T-helper 9 cell (primary cell): ENCODE data around the gene AGAP1.

Source experiments
- DNase-seq: peaks from one replicate; pipeline ENCODE4 v3.0.0-alpha.2; 2020

Gene AGAP1

DNA sequence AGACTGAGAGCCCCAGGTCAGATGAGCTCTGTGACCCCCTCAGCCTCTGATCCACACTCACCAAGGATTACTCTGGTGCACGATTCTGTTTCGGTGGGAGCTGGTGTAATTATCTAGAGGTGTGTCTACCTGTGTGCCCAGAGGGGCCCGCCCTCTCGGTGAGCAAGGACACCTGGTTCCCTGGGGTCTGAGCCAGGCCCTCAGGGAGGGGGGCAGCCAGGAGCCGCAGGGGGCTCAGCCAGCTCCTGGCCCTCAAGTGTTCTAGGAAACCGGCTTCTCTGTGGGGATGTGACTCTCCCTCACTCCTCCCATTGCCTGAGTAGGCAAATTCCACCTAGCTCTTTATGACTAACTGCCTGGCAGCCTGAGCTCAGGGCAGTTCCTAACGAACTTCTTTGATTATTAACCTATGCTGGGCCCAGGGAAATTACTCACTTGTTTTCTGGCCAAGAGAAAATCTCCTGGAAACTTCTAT, 17.4 kb downstream of the AGAP1 start:
- DNase-seq, result no peak

DNA sequence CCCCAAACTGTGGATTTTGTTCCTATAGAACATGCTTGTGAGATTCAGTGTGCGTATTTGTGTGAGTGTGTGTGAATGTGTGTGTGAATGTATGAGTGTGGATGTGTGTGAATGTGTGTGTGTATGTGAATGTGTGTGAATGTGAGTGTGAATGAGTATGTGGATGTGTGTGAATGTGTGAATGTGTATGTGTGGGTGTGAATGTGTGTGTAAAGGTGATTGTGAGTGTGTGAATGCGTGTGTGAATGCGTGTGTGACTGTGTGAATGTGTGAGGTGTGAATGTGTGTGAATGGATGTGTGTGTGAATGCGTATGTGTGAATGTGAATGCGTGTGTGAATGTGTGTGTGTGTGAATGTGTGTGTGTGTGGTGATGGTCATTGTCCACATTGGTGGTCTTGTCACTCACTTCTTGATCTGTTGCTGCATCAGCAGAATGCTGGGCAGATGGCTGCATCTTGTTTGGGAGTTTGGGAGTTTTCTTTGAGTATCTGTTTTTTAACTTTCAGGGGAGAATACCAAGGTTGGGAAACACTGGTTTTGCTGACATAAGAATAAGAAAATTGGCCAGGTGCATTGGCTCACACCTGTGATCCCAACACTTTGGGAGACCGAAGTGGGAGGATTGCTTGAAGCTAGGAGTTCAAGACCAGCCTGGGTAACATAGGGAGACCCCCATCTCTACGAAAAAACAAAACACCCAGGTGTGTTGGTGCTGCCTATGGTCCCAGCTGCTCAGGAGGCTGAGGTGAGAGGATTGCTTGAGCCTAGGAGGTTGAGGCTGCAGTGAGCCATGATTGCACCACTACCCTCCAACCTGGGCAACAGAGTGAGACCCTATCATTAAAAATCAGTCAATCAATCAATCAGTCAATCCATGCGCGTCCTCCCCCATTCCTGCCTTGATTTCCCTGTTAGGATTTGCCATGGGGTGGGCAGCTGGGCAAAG, 18.2 kb downstream of the AGAP1 start:
- no peak for DNase-seq

DNA sequence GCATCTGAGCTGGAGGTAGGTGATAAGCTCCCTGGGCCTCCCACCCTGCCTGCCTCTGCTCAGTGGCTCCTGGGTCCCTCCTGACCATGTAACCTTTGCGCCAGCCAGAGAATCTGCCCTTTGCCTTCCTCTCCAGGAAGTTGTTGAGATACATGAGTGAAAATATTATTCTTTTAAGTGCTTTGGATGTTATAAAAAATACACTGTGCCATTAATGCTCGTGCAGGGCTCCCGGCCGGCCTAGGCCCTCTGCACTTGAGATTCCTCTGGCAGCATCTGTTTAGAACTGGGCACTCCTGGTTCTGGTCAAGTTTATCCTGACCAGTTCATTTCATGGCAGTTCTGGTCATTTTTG, 18.8 kb downstream of the AGAP1 start:
- DNase-seq, result no peak

DNA sequence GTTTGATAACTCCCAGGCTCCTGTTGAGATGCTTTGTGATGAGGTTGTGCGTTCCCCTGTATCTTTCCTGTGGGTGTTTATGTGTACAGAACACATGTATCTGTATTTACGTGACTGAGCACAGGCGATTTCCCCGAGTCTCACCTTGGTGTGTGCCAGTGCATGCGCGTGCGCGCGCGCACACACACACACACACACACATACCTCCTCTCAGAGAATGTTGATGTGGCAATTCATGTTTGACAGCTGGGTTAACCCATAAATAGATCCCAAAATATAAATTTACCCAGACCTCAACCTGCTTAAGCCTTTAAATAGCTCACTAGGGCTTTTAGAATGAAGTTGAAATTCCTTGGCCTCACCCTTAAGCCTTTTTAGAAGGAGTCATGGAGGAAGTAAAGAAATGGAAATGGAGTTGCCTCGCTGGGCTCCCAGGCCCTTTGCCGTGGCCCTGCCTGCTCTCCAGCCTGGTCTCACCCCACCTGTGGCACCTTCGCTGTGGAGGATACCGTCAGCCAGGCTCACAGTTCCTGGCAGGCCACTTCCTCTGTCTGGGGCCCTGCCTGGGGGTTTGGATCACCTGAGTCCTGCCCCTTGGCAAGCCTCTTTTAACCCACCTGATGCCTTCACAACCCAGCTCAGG, 20.3 kb downstream of the AGAP1 start:
- no peak for DNase-seq

DNA sequence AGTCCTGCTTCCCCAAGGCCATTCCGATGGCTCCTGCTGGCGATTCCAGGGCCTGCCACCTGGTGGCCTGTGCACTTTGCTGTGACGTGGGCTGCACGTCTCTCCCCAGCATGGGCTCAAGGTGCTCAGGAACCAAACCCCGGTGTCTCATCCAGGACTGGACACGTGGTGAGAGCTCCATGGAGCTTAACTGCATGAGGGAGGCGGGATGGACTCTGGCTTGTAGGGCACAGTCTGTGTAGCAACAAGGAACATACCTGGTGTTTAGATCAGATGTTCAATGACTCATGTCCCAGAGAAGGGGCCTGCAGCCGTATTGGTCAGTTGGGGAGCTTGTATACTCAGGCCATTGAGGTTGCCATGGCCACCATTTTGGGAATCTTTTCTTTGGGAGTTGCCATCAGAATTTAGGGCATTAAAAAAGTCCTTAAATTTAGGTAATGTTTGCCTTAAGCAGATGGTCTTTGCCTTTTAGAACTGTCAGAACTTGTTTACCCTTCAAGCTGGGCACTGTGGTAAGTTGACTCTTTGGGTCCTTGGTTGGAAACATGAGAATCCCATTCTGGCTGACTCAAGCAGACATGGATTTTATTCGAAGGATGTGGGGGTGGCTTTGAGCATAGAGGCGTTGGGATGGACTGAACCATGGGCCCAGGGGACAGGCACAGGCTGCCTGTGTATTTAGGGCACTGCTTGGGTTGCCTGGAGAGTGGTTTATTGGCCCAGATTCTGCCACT, 21.0 kb downstream of the AGAP1 start:
- no peak for DNase-seq

DNA sequence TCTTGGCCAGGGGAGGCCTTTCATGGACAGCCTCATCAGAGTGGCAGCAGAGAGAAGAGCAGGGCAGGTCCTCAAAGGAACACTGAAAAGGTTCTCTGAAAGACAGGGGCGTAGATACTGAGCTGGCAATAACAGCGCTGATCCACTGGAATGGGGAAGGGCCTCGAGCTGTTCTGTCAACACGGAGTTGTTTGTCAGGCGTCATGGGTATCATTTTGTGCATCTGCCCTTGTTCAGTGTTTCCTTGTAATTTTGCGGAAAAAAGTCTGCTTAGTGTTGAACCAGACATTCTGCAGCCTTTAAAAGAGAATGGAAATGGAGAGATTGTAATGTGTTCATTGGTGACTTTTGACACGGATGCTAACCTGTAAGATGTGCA, 21.5 kb downstream of the AGAP1 start:
- no peak for DNase-seq

DNA sequence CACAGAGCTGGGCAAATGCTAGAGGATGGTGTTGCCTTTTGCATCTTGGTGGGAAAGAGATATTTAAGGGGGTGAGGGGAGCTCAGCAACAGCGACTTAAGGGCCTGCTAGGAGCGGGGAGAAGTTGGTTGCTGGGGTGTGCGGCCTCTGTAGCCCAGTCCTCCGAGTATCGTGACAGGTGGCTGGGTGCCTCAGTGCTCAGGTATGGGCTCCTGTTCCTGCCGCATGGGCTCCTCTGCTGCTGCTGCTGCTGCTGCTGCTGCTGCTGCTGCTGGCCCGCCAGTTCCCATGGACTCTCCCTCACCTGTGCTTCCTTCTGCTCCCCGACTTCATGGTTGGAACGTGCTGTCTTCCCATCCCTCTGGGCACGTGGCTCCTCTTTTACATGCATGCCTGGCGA, 22.0 kb downstream of the AGAP1 start:
- no peak for DNase-seq

DNA sequence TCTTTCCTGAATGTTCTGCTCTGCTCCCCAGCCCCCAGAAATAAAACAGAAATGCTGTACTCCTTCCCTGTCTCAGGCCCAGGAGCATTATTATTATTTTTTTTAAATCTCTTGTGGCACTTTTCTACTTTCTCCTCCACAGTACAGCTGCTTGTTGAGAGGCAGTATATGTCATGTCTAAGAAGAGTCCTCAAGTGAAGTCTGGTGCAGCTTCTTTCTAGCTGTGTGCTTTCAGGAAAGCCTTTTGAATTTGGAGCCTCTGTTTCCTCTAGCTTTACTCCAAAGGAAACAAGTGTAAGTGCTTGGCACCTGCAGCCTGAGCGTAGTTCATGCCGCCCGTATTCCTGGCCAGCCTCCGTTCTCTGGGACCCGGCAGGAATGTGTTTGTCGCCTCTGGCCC, 22.4 kb downstream of the AGAP1 start:
- DNase-seq, result no peak

DNA sequence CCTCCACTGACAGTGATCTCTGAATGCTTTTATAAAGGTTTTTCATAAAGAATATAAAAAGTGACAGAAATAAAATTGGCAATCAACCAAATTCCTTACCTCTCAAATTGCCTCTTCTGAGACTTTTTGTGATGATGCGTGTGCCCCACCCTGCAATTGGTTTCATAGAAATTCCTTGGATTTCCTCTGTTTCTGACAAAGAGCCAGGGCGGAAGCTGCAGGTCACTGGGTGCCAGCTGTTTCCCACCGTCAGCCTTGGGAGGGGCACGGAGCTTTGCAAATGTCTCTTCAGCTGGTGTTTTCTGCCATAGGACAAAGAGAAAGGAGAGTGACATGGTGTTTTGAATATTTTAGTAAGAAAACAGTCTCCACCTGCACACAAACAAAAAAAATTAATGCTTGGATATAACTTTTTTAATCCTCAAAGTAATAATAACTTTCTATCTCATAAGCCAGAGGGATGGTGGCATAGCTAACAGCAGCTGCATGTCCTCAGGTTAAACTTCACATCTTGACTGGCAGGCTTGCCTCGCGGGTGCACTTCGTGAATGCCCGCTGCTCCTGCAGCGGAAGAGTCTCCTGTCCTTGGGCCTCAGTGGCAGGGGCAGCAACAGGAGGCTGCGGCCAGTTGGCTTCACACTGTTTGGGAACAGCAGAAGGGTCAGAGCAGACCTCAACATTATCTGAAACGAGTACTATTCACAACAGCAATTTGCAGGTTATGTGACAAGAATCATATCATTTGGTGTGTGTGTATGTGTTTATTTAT, 24.7 kb downstream of the AGAP1 start:
- DNase-seq, result no peak

DNA sequence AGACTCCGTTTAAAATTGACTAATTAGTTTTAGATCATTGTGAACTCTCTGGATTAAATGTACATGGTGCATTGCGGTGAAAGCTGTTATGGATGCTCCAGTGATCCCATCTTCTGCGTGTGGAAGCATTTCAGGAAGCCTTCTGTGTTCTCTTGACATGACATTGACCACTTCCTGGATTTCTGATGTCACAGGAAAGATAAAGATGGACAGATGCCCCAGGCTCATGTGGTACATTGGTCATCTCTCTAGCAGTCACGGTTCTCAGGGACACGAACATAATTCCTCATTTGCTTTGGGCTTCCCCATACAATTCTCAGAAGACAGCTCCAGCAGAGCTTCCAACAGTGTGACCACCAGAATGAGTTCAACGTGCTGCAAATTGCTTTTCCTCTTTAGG, 26.9 kb downstream of the AGAP1 start:
- DNase-seq, result no peak

DNA sequence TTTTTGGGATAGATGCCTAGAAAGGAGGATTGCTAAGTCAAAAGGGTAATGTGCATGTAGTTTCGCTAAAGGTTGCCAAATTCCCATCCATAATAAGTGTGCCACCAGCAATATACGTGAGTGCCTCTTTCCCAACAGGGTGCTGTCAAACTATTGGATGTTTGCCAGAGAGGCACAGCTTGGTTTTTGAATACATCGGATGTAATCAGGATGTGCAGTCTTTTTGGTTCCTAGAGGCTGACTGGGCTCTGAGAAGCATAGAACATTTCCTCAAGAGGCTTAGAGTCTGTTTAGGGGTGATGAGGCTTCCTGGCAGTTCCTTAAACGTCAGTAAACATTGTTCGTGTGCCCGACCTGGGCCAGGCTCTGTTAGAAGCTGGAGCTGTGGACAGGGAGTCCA, 28.0 kb downstream of the AGAP1 start:
- no peak for DNase-seq

DNA sequence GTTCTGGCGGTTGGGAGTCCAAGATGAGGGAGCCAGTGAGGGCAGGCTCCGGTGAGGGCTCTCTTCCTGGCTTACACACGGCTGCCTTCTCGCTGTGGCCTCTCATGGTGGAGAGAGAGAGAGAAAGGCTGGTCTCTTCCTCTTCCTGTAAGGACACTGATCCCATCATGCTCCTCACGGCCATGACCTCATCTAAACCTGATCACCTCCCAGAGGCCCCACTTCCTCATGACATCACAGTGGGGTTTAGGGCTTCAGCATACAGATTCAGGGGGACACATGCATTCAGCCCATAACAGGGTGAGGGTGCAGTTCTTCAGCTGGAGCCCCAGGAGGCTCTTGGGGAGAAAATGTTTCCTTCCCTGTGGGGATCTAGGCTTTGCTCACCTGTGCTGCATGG, 29.2 kb downstream of the AGAP1 start:
- DNase-seq, result no peak

DNA sequence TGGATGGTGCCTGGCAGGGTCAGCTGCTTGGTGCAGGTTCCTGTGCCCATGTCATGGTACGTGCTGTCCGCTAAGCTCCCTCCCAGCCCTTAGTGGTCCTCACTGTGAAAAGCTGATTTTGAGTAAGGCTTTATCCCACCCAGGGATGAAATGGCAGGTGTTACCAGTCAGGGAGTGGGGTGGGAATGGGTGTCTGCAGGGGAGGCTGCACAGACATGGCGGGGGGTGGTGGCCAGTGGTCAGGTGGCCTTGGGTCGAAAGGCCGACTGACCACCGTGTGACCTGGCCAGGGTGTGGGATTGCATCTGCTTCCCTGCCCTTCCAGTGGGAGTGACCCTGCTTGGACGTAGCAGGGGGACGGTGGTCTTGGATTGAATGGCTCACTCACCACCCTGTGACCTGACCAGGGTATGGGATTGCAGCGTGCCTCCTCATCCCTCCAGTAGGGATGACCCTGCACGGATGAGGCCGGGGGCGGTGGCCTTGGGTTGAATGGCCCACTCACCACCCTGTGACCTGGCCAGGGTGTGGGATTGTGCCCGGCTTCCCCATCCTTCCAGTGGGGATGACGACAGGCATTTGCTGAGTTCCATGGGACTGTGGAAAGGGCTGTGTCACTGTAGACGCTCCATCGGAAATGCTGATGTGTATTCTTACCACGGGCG, 29.8 kb downstream of the AGAP1 start:
- no peak for DNase-seq

DNA sequence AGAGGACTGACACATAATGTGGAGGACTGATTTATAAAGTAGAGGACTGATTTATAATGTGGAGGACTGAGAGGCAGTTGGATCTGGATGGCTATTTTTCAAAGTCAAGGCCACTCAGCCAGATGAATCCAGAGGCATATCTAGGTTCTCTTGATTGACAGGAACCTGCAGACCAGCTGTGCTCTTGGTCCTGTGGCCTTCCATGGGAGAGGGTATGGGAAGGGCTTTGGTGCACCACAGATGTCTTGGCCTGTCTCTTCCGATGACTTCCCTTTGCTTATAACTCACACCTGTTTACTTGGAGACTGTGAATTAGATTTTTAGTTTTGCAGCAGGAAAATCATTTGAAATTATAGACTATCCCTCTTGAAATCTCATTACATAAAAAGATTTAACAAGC, 32.3 kb downstream of the AGAP1 start:
- no peak for DNase-seq

DNA sequence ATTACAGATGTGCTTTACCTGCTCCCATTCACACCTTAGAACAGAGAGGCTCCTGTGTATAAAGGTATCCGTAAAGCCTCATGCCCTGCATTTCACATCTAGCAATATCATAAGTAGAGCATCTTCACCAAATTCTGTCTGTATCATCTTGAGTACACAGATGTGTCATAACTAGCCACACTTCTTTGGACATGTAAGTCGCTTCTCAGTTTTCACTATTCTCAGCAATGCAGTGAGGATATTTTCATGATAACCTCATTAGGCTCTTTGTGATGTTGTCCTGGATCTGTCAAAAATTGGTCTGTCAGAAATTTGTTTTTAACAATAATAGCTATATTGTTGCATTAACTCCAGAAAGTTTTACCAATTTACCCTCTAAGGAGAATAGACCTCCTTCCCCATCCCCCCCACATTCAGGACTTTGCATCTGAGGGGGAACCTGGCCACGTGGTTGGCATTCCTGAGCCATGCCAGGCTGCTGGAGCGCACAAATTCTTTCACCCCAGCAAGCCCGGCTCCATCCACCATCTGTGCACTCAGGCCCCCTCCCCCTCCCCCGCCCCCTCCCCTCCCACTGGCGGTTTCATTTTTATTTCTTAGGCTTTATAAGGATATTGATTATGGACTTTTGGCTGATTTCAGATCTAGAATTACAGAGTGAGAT, 34.1 kb downstream of the AGAP1 start:
- no peak for DNase-seq

DNA sequence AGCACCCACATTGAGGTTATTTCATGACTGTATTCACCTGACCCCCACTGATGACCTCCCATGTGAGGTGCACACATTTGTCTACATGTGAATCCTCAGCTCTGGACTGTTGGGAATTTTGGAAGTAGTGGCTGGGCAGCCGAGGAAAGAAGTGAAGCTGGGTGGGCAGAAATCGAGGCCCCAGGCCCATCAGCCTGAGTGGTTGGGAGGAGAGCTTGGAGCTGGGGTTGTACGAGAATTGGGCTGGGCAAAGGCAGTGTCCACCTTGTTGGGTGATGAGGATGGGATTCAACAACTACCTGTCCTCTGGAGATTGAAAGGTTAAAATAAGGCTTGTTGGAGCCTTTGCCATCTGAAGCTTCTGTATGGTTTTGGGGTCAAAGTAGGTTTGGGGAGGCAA, 35.8 kb downstream of the AGAP1 start:
- no peak for DNase-seq

DNA sequence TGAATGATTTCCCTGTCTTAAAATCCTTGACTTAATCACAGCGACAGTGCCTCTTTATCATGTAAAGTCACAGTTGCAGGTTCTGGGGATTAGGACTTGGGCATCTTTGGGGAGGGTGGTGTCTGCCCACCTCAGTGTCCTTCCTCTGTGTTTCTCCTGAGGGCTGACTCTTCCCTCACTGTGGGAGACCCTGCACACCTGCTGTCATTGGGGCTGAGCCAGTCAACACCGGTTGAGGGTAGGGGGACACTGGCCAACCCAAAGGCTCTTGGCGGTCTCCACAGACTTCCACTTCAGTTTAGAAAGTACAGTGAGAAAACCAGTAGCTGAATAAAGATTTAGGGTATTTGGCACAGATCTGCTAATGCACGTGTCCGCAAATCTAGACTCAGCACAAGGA, 36.9 kb downstream of the AGAP1 start:
- DNase-seq, result no peak

DNA sequence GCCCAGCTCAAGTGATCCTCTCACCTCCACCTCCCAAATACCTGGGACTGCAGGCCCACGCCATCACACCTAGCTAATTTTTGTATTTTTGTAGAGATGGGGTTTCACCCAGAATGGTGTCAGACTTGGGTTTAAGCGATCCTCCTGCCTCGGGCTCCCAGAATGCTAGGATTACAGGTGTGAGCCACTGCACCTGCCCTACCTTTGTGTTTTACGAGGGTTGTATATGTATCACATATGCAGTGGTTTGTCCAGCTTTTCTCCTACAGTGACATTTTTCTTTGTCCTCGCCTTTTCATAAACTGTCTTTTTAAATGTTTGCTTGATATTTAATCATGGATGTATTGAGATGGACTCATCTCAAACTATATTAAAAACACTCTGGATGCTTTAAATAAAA, 38.5 kb downstream of the AGAP1 start:
- DNase-seq, result no peak

DNA sequence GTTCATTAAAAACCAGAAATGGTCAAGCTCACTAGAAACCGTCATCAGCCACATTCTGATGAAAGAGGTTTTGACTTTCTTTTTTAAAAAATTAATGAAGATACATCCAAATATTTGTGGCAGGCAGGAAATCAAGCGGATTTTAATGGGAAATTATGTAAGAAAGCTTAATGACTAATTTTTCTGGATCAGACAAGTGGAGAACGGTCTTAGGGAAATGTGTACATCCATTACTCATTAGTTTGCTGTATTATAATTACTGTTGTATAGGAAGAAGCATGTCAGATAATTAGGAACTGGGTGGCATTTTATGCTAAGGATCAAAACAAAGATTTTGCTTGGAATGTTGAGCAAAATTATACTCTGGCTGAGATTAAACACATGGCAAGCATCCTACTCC, 39.4 kb downstream of the AGAP1 start:
- DNase-seq, result no peak

DNA sequence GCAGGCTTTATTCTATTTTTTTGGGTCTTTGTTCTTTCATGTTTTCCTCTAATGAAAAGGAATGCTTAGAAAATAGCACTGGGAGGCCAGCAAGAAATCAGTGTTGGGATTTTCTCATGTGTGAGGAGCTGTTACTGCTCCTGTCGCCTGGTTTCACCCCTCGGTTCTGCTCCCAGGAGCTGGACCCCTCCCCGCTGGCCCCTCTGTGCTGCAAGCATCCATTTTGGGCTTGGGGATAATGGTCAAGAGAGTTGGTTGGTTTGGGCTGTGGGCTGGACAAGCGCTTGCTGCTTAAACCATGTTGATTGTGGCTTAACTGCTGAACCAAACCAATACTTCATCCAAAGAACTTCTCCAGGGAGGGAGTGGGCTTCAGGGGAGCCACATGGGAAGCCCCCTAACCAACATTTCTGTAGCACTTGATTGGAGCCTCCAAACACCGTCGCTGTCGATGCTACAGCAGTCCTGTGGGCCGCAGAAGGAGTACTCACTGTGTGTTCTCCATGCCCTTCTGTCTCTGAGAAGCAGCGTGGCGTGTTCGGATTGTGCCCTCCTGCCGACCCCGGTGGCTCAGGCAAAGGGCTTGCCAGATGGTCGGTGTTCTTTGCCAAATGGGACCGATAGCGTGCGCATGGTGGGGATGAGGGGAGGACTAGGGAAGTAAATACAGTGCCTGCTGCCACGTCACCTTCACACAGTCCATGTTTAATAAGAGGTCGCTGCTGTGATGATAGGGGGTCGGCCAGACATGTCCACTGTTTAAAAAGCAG, 40.0 kb downstream of the AGAP1 start:
- no peak for DNase-seq
